Stimulated activated CD8-positive, alpha-beta memory T cell treated with anti-CD3 and anti-CD28 coated beads, Interleukin-12 subunit alpha, Interleukin-12 subunit beta, amount 100 ng/mL, for 4 hours (primary cell): ENCODE results near the gene GBE1.
A peak's percentile ranks its signal among the peaks of the same experiment; 100 is the strongest.
"Not testable (repeated sequence)": the region's sequence is repeated elsewhere in the genome, so short reads cannot be mapped to it uniquely, and the experiment has no call there.

Experiments used
- DNase-seq: peaks from one replicate; pipeline ENCODE4 v3.0.0-alpha.2; 2020; ENCODE audit warnings: low read depth

GBE1 gene

GRCh38 chr3:81760924-81761903 is at the start of gene GBE1:
Gene GBE1 (minus strand): TSS chr3:81761645. CDS start chr3:81761517, 128 bp downstream.
- peak; percentile 81 for DNase-seq

GRCh38 chr3:81808900-81809299 is 47.5 kb upstream of the GBE1 start:
- no peak for DNase-seq

DNA sequence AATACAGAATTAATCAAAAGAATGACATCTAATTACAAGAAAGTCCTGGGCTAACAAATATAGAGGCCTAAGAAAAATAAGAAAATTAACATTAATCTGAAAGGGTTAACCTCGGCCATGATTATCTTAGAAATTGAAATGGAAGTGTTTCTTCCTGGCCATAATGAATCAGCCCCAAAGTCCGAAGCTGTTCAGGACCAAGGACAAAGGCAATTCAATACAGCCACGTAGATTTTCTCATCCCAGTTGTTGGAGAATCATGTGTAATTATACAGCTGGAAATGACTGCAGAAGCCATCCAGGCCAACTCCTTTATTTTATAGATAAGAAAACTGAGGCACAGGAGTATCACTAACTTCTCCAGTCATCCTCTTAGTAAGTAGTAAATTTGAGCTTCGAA is 38.0 kb upstream of the GBE1 start:
- DNase-seq: no peak

DNA sequence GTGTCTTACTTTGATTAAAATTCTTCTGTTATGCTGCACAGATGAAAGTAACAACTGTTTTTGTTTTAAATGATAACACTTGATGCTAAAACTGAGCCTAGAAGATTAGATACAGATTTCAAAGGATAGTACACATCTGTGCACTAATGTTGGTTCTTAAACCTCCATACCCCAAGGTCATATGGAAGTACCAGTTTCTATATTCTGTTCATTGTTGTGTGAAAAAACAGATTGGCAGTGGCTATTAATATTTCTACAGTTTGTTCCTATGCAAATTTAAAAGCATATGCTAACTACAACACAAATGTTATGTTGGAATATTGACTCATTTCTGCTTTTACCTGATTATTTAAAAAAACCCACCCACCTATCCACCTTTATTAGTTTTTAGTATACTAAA is 32.0 kb upstream of the GBE1 start:
- no peak for DNase-seq

DNA sequence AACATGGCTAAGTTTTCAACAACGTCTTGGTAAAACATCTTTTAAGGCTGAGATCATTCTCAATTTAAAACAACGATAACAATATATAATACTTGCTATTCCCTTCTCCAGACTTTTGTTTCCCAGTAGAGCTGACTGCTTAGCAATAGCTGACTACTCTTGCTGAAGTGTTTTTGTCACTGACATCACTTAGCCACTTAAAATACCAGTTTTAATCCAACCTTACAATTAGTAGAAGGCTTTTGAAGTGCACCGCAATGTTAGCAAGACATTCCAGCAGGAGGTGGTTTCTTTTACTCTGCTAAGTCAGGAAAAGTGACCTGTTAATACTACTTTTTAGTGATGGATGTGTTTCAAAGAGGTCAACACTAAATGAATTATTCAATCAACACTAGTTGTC is 28.7 kb upstream of the GBE1 start:
- DNase-seq: no peak

DNA sequence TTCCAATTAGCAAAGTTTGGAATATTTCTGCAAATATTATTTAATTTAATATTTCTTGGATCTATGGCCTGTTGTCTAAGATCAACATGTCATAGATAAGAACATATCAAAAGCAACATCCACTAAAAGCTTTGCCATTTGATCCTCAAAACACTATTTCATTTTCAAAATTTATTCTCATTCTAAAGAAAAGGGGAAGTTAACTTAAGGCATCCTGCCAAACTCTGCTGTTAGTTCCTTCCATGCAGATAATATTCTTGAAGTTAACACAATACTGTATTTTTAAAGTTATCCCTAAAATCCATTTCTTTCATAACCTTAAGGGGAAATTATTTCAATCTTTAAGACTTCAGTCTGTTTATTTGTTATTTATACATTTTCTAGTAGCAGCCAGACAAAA is 28.2 kb upstream of the GBE1 start:
- DNase-seq: no peak

GRCh38 chr3:81788610-81789009 is 27.2 kb upstream of the GBE1 start:
- no peak for DNase-seq

DNA sequence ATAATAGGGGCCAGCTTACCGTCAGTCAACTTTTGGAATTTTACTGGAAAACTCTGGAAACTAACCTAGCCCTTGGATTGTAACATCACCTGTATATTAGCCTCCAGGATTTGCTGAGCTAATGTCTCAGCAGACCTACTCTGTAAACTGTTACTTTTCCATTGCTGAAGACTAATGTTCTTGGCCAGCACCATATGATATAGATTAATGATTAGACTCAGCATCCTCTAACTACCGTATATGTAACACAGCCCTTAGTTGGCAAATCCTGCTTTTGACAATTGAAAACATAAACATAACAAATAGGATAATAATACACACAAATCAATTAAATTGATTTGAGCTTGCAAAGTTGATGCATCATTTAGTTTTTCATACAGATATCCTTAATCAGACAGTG is 26.6 kb upstream of the GBE1 start:
- DNase-seq: no peak

DNA sequence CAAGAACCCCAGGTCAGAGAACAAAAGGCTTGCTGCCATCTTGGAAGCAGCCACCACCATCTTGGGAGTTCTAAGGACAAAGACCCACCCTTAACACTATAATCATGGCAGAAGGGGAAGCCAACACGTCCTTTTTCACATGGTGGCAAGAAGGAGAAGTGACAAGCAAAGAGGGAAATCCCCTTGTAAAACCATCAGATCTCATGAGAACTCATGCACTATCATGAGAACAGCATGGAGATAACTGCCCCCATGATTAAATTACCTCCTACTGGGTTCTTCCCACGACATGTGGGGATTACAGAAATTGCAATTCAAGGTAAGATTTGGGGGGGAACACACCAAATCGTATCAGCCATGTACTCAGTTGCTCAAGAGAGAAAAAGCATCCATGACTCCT is 21.1 kb upstream of the GBE1 start:
- no peak for DNase-seq

DNA sequence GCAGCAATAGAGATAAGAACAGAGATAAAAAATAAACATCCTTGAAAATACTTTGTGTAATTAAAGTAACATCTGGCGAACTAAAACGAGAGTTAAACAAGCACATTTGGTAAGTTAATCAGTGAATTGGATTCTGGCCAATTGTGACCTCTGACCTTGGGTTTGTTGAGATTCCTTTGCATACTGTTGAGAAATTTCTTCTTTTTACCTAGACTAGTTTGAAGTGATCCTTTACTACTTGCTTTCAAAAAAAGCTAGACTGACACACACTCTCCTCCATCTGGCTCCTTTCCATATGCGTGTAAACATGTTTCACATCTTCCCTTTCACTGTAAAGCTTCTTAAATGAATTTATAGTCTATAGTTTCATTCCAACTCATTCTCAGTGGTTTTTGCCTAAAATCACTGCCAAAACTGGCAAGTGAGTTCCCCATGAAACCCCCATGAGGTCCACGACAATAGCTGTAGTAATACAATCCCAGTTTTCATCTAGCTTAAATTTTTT is 17.3 kb upstream of the GBE1 start:
- DNase-seq: no peak

GRCh38 chr3:81776643-81777042 is 15.2 kb upstream of the GBE1 start:
- no peak for DNase-seq

GRCh38 chr3:81770710-81771109 is 9.3 kb upstream of the GBE1 start:
- DNase-seq: no peak

GRCh38 chr3:81769299-81769698 is 7.9 kb upstream of the GBE1 start:
- DNase-seq: no peak

GRCh38 chr3:81767250-81767859 is 5.9 kb upstream of the GBE1 start:
- DNase-seq: not testable (repeated sequence)

- DNase-seq: no peak
Measured at GRCh38 chr3:81765400-81765799, 4.0 kb upstream of the GBE1 start.

DNA sequence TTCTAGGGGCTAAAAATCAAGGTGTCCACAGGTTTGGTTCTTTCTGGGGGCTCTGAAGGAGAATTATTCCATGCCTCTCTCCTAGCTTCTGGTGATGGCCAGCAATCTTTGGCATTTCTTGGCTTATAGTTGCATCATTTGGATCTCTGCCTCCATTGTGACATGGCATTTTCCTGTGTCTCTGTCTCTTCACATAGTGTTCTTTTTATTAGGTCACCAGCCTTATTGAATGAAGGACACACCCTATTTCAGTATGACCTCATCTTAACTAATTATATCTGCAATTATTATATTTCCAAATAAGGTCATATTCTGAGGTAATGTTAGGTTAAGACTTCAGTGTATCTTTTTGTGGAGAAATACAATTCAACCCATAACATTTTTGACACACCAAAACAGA is 3.2 kb upstream of the GBE1 start:
- no peak for DNase-seq

GRCh38 chr3:81764002-81764401 is 2.6 kb upstream of the GBE1 start:
- DNase-seq: no peak

DNA sequence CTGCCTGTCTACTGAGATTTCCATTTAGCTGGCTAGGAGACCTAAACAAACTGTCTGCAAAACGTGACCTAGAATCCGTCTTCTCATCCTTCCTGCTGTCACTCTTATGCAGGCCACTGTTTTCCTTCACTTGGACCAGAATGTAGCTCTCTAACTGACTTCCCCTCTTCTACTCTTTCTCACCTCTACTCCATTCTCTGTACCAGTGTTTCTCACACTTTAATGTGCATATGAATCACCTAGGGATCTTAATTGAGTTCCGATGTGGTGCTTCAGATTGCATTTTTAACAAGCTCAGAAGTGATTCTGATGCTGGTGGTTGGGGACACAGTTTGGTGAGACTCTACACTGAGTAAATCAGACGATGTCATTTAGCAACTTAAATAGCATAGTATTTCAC is 1.6 kb upstream of the GBE1 start:
- DNase-seq: no peak

DNA sequence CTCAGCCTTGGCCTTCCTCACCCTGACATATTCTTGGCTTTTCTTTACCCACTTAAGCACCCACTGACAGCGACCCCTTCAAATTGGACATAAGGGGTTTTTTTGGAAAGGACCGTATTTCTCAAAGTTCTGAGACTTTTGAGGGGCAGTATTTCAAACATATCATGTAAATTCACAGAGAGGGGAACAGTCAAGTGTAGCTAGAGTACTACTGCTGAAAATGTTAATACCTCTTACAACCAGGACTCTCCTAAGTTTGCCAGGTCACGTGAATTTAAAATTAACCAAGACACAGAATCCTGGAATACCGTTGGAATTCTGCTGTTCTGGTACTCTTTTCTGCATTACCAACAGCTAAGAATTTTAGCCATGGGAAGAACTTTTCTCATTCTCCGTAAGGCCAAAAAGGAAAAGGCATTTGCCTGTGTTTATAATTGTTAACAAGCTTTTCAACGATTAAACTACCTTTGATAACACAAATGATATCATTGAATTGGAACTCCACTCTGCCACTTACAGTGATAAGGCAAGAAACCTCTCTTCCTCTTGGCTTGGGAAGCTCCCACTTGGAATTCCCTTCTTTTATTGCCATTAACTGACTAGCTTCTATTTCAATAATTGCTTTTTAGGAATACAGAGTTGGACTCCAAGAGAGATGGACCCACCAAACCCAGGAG is 597 bp upstream of the GBE1 start:
- DNase-seq: no peak

- no peak for DNase-seq
Measured at GRCh38 chr3:81760215-81760614, 1.2 kb downstream of the GBE1 start.

DNA sequence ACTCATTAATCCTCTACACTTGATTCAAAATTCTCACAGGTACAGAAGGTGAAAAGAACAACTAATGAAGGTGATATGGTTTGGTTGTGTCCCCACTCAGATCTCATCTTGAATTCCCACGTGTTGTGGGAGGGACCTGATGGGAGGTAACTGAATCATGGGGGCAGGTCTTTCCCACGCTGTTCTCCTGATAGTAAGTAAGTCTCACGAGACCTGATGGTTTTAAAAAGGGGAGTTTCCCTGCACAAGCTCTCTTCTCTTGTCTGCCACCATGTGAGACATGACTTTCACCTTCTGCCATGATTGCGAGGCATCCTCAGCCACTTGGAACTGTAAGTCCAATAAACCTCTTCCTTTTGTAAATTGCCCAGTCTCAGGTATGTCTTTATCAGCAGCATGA is 2.7 kb downstream of the GBE1 start:
- not testable (repeated sequence) for DNase-seq

- no peak for DNase-seq
Measured at GRCh38 chr3:81758275-81758674, 3.2 kb downstream of the GBE1 start.
